Suprapubic skin (tissue), 4 donors: ENCODE measurements around the gene SMIM34. TPM values are rescaled to one million over a fixed set of nuclear protein-coding genes. Genes with fewer than 3 reads are reported as not detected.
"Not testable (repeated sequence)": the region's sequence is repeated elsewhere in the genome, so short reads cannot be mapped to it uniquely, and the experiment has no call there.

Experiments
- DNase-seq, 2 donors: peaks; one replicate each; pipeline ENCODE4 v3.0.0-alpha.2; 2019; ENCODE audit warnings: low spot score in 2 of 2
- H3K27ac ChIP-seq: fragments of 200-600 bp; sonication (generic); one replicate; pipeline ENCODE4 v1.5.1; 2019
- H3K27me3 ChIP-seq: fragments of 200-600 bp; sonication (generic); one replicate; pipeline ENCODE4 v1.5.1; 2019
- H3K36me3 ChIP-seq: fragments of 200-600 bp; sonication (generic); one replicate; pipeline ENCODE4 v1.5.1; 2019
- H3K4me1 ChIP-seq: fragments of 200-600 bp; sonication (generic); one replicate; pipeline ENCODE4 v1.5.1; 2019
- H3K4me3 ChIP-seq: fragments of 200-600 bp; sonication (generic); one replicate; pipeline ENCODE4 v1.5.1; 2019; ENCODE audit warnings: mild to moderate bottlenecking
- H3K9me3 ChIP-seq: fragments of 200-600 bp; sonication (generic); one replicate; pipeline ENCODE4 v1.5.1; 2019
- EP300 ChIP-seq: sonication (generic); formaldehyde crosslinking; IDR thresholded peaks from one replicate; pipeline ENCODE4 v1.6.1; 2017; ENCODE audit warnings: antibody characterized with exemption
- POLR2A ChIP-seq, 2 donors: fragments of 450-650 bp; IDR thresholded peaks; one replicate each; pipeline ENCODE4 v1.6.1; 2017; ENCODE audit warnings: antibody characterized with exemption in 2 of 2, mild to moderate bottlenecking in 2 of 2, moderate library complexity in 2 of 2
- POLR2AphosphoS5 ChIP-seq, 3 donors: sonication (generic); formaldehyde crosslinking; IDR thresholded peaks; one replicate each; pipeline ENCODE4 v1.6.1; 2017; ENCODE audit warnings: antibody characterized with exemption in 3 of 3
- WGBS: methylation state at CpG from one replicate; pipeline ENCODE4 v1.1.5; 2018; 5-methylcytosine and 5-hydroxymethylcytosine counted together
- total RNA-seq, 4 donors: library from RNA; depleted of rRNA; stranded (reverse); fragments of >200 nt; gene quantifications; one replicate each; pipeline ENCODE4 v1.1.0, GENCODE V29; 2016
- TF ChIP-seq, protein P1 (sequence below), 2 donors: fragments of 200-600 bp in 1 of 2; fragments of 450-650 bp in 1 of 2; sonication (generic) in 1 of 2; IDR thresholded peaks; one replicate each; pipeline ENCODE4 v1.5.1; 2016 to 2019; ENCODE audit warnings: antibody characterized with exemption in 2 of 2, mild to moderate bottlenecking in 1 of 2, moderate library complexity in 1 of 2

SMIM34 gene
- total RNA-seq, 4 donors from 2014 or later, result 1.2 TPM; not detected in 3

DNA sequence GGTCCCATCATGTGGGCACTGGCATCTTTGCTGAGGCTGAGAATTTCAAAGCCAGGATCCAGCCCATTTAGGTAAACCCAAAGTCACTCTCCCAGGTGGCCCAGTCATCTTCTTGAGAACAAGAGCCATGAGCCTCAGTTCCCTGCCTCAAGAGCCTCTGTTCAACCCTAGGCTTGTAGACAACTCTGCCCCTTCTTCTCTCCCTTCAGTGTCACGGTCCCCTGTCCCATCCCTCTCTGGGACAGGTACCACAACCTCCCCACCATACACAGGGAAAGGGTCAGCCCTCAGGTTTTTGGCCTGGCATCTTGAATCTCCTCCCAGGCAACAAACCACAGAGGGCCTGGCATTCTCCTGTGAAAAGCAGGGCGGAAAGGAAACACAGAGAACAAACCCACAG, 18.1 kb downstream of the SMIM34 start:
- H3K4me1 ChIP-seq, H3K27me3 ChIP-seq, H3K27ac ChIP-seq, DNase-seq, H3K9me3 ChIP-seq, H3K36me3 ChIP-seq, H3K4me3 ChIP-seq: not testable (repeated sequence)
- WGBS, result no CpG with 5 or more reads among the region's 2 CpGs

DNA sequence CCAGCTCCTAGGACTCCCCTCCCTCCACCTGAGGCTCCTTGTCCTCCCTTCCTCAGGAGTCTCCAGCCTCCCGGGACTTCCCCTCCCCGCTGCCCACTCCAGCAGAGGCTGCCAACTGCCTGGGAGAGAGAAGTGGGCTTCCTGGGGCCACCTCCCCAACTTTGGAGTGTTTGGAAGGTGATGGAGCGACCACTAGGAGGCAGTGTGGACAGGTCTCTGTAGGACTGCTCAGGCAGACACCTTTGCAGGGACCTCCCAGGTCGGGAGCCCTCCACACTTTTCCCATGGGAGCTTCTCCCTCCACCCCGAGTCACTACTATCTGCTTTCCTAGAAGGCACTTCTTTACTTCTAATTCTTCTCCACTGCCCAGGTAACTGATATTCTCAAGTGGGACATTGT, 19.0 kb downstream of the SMIM34 start:
- H3K27ac ChIP-seq, H3K9me3 ChIP-seq, DNase-seq, H3K36me3 ChIP-seq, H3K4me3 ChIP-seq, H3K4me1 ChIP-seq, H3K27me3 ChIP-seq: not testable (repeated sequence)
- WGBS, result no CpG with 5 or more reads among the region's 5 CpGs

DNA sequence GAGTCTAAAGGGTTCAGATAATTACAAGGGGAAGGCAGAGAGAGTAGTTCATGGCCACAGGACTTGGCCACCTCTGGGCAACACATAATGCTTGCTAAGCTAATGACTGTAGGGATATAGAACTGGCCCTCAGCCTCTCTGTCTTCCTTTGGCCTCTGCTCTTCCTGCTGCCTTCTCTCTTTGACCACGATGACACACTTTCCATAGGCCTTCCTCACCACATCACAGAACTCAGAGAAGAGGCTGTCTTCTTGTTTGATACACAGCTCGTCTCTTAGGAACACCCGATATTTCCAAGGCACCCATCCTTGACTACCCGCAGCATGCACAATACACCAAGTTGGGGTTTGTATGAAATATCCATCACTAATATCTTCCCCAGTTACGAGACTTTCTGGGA, 23.2 kb downstream of the SMIM34 start:
- WGBS, result no CpG with 5 or more reads among the region's 5 CpGs
- not testable (repeated sequence) for H3K27ac ChIP-seq, H3K4me1 ChIP-seq, H3K36me3 ChIP-seq, DNase-seq, H3K27me3 ChIP-seq, H3K4me3 ChIP-seq, H3K9me3 ChIP-seq

DNA sequence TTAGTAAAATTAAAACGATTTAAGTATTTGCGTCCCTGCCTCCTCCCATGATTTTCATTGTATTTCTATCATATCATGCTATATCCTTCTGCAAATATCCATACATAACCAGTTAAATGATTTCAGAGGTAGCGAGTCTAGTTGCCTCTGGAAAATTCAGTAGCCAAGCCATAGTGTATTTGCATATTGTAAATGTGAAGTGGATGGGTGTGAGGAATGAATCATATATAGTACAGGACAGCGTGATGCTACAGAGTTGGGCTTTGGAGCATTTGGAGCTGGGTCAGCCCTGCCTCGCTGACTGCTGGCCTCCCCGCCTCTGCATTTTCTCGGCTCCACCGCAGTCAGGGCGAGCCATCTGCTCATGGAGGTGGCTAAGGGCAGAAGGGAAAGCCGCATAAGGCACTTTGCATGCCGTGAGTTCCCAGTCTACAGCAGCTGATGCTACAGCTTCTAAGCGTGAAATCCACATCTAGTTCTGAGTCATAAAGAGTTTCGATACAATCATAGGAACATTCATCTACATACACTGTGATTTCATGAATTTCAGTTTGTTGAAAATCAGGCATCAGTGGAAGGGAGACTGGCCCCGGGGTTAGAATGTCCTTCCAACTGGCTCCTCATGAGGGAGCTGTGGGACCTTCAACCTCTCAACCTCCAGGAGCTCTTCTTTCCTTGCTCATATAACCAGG, 39.9 kb downstream of the SMIM34 start:
- WGBS, result no CpG with 5 or more reads among the region's 14 CpGs
- not testable (repeated sequence) for H3K9me3 ChIP-seq, H3K36me3 ChIP-seq, H3K4me1 ChIP-seq, DNase-seq, H3K27ac ChIP-seq, H3K27me3 ChIP-seq, H3K4me3 ChIP-seq

DNA sequence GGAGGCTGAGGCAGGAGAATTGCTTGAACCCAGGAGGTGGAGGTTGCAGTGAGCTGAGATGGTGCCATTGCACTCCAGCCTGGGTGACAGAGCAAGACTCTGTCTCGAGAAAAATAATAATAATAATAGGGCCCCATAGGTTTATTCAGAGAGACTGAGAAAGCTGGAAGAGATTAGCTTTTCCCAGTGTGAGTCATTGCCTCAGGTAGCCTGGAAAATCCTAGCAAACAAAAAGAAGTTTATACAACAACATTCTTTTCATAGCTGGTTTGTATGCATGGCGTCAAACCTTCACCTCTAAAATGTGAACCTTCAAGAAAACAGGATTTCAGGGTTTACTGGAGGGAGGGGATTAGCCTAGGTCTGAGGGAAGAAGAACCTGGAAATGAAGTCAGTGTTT, 40.6 kb downstream of the SMIM34 start:
- H3K4me3 ChIP-seq, H3K27me3 ChIP-seq, DNase-seq, H3K9me3 ChIP-seq, H3K36me3 ChIP-seq, H3K27ac ChIP-seq, H3K4me1 ChIP-seq: not testable (repeated sequence)
- no CpG with 5 or more reads among the region's 2 CpGs for WGBS

DNA sequence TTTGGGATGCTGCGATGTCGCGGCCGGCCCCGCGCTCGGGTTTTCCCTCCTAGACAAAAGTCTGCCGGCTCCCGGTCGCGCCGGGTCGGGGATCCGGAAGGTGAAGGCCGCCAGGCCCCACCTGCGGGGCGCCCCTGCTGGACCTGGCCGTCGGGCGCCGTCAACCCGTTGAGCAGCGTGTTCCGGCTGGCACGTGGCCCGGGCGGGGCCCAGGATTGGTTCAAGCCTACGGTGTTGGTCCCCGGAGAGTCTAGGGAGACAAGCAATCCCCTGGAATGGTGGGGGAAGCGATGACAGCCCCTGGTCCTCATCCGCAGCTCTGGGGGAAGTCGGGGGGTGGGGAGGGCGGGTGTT, 48.2 kb downstream of the SMIM34 start:
- not testable (repeated sequence) for H3K27me3 ChIP-seq, DNase-seq, H3K4me3 ChIP-seq, H3K9me3 ChIP-seq, H3K4me1 ChIP-seq, H3K27ac ChIP-seq, H3K36me3 ChIP-seq
- no CpG with 5 or more reads among the region's 33 CpGs for WGBS

DNA sequence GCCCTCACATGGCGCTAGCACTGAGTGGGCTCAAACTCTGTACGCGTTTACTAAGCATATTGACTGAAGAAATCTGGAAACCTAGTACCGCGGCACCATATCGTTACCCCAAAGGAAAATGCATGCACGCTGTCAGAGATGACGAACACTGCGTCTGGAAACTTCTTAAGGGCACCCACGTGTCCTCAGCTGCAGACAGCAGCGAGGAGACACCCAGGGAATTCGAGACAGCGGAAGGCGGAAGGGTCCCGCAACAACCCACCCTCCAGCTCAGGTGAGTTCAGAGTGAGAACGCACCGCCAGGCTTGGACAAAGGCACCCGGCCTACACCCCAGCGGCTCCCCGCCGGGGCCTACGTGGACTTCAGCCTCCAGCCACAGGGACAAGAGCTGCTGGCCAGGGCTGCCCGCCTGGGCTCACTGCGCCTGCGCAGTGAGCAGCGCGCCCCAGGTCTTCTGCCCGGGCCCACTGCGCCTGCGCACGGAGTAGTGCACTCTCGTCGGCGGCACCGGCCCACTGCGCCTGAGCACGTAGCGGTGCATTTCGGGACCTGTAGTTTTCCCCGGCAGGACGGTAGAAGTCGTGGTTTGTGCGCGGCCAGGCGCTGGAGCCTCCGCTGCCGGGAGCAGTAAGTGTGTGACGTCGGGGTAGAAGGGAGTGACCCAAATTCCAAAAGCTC, 48.7 kb downstream of the SMIM34 start, which contains the start of gene SMIM11:
TSS of gene SMIM11 (plus strand) at position 568 of the 679 bp plus-strand sequence. CDS start 3,998 bp downstream, outside the sequence.
- WGBS, result no CpG with 5 or more reads among the region's 49 CpGs
- not testable (repeated sequence) for H3K4me3 ChIP-seq, H3K4me1 ChIP-seq, H3K27ac ChIP-seq, H3K9me3 ChIP-seq, H3K27me3 ChIP-seq, DNase-seq, H3K36me3 ChIP-seq

DNA sequence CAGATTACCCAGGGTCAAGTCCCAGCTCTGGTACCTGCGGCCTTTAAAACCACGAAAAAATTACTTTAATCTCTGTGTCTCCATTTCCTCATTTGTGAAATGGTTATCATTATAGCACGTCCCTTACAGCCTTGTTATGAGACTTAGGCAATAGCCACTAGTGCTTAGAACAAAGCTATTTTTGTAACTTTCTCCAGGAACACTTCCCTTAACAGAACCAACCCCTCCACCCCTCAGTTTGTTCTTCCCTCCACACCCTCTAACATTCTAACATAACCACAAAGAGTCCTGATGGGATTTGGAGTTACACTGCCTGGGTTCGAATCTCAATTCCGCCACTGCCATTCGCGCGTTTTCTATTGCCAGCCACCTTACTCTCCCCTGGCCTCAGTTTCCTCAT, 49.3 kb downstream of the SMIM34 start:
- DNase-seq, H3K9me3 ChIP-seq, H3K36me3 ChIP-seq, H3K27me3 ChIP-seq, H3K27ac ChIP-seq, H3K4me3 ChIP-seq, H3K4me1 ChIP-seq: not testable (repeated sequence)
- no CpG with 5 or more reads among the region's 8 CpGs for WGBS

DNA sequence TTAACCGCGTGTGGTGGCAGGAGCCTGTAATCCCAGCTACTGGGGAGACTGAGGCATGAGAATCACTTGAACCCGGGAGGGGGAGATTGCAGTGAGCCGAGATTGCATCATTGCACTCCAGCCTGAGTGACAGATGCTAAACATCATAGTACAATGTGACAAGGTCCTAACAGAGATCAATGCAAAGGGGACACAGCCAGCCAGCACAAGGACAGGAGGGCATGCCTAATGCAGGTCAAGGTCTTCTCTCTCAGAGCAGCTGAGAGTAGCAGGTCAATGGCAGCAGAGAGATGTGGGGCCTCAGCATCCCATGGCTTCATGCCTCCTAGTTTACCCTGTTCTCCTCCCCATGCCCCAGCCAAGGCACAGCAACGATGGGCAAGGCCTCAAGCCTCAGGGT, 51.4 kb downstream of the SMIM34 start:
- H3K27ac ChIP-seq, result no peak overlapping the region
- no peak overlapping the region for H3K4me3 ChIP-seq
- WGBS, result 88% methylated on average over 5 of the region's 5 CpGs
- H3K9me3 ChIP-seq, result no peaks in the 10 kb centered on the region
- DNase-seq, result no peak
- H3K27me3 ChIP-seq, result peaks cover 4% of the 10 kb centered on the region
- TF ChIP-seq POLR2A (IDR thresholded peaks at IDR 0.05), result no peak
- TF ChIP-seq EP300, result no peak
- no peak for TF ChIP-seq POLR2AphosphoS5 (IDR thresholded peaks at IDR 0.05)
- TF ChIP-seq, protein P1, sequence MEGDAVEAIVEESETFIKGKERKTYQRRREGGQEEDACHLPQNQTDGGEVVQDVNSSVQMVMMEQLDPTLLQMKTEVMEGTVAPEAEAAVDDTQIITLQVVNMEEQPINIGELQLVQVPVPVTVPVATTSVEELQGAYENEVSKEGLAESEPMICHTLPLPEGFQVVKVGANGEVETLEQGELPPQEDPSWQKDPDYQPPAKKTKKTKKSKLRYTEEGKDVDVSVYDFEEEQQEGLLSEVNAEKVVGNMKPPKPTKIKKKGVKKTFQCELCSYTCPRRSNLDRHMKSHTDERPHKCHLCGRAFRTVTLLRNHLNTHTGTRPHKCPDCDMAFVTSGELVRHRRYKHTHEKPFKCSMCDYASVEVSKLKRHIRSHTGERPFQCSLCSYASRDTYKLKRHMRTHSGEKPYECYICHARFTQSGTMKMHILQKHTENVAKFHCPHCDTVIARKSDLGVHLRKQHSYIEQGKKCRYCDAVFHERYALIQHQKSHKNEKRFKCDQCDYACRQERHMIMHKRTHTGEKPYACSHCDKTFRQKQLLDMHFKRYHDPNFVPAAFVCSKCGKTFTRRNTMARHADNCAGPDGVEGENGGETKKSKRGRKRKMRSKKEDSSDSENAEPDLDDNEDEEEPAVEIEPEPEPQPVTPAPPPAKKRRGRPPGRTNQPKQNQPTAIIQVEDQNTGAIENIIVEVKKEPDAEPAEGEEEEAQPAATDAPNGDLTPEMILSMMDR (IDR thresholded peaks at IDR 0.05), result no peak
- H3K36me3 ChIP-seq, result no peaks in the 10 kb centered on the region
- no peaks in the 10 kb centered on the region for H3K4me1 ChIP-seq
